Left hindlimb (tissue), 1 donor: Measurements from ENCODE around the gene PEDS1.
"Not testable (repeated sequence)": the region's sequence is repeated elsewhere in the genome, so short reads cannot be mapped to it uniquely, and the experiment has no call there.

Experiments used
- DNase-seq: peaks from one replicate; pipeline ENCODE4 v3.0.0-alpha.2; 2018

PEDS1 gene

GRCh38 chr20:50111120-50111828 lies 42.2 kb downstream of the PEDS1 start:
- DNase-seq = no peak

GRCh38 chr20:50110141-50111047 lies 43.1 kb downstream of the PEDS1 start:
- no peak for DNase-seq

DNA sequence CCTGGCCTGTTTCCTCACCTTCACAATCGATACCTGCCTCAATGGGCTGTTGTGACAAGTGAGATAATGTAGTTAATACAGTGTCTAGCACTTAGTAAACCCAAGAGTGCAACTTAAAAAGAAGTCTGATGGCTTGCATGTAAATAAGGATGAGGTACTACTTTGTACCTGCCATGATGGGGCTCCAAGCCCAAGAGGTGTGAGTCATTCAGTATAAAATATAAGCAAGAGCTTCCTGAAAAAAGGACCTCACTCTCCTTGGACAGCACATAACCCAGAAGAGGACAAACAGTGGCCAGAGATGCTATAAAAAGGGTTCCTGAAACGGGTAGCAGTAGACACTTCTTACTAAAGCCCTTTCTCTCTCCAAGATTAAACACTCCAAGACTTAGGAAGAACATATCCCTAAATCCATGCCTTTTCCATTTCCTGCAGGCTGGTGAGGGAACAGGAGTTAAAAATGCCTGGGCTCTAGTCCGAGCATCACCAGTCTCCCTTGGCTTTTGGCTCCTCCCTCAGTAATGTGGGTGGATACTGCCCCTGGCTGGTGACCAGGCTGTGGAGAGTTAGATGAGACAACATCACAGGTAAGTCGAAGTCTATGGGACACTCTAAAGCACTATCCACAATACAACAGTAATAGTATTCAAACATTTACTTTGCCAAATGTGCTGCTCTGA lies 44.8 kb downstream of the PEDS1 start:
- DNase-seq = no peak

DNA sequence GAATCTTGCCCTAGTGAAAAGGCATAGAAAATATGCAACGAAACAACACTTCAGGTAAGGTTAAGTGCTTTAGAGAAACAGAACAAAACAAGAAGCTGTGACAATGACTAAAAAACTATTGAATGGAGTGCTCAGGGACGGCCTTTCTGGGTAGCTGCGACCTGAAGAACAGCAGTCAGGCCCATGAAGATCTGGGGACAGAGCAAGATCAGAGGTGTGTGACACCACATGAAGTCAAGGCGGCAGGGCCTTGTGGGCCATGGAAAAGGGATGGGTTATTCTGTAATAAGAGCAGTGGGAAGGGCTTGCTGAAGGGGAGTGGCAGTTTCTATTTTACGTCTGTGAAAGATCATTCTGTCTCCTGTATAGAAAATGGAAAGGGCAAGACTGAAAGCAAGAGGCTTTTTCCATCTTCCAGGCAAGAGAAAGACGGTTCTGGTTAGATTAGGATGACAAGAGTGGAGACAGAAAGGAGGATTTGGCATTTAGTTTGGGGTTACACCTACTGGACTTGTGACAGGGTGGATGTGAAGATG lies 45.7 kb downstream of the PEDS1 start:
- no peak for DNase-seq

DNA sequence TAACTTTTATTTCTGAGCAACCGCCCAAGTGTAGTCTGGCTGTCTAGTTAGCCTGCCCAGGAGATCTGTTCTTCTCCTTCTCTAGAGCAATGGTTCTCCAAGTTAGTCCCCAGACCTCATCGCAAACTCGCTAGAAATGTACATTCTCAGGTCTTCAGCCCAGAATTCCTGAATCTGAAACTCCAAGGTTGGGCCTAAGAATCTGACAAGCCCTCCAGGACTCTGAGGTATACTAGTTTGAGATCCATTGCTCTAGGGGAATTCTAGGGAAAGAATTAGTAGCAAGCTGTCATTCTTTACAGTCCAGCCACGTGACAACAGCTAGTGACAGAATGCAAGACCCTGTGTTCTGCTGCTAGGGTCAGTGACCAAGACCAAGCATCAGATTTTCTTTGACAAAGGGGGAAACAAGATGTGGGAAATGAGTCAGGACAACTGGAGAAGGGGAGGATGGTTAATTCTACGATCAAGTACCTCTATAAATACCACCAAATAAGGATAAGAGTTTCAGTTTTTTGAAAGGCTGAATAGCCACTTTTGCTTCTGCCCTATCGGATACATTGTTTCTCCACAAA lies 46.4 kb downstream of the PEDS1 start:
- no peak for DNase-seq

DNA sequence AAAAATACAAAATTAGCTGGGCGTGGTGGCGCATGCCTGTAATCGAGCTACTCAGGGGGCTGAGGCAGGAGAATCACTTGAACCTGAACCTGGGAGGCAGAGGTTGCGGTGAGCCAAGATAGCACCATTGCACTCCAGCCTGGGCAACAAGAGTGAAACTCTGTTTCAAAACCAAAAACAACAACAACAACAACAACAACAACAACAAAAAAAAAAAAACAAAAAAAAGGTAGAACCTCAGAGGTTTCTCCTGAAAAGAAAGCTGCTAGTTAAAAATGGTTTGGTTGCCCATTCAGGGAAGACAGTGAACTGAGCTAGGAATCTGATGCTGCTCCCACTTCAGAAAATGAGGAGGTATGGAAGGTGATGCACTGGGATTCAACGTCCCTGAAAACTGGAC lies 46.9 kb downstream of the PEDS1 start:
- DNase-seq = not testable (repeated sequence)
